Adrenal gland (tissue), 12 donors: Measurements from ENCODE around the gene ACER2. TPM values are rescaled to one million over a fixed set of nuclear protein-coding genes. Genes with fewer than 3 reads are reported as not detected.

ENCODE experiments used
- DNase-seq, 7 donors: peaks; one replicate each; pipeline ENCODE4 v3.0.0-alpha.2; 2019 to 2020
- H3K27ac ChIP-seq, 5 donors: fragments of 200-600 bp; sonication (generic) in 4 of 5; 1 replicate in 3 of 5; 2 replicates in 2 of 5; pipeline versions ENCODE4 v1.5.1 to v1.8.0; 2016 to 2020; ENCODE audit warnings: mild to moderate bottlenecking in 1 of 5
- H3K27me3 ChIP-seq: fragments of 200-600 bp; 2 replicates; pipeline ENCODE4 v1.8.0; 2021
- H3K36me3 ChIP-seq, 2 donors: fragments of 200-600 bp; replicated peaks in 1 of 2; 1 replicate in 1 of 2; 2 replicates in 1 of 2; pipeline versions ENCODE4 v1.5.1 to v1.8.0; 2018 to 2022
- H3K4me1 ChIP-seq, 2 donors: fragments of 200-600 bp; replicated peaks in 1 of 2; 1 replicate in 1 of 2; 2 replicates in 1 of 2; pipeline versions ENCODE4 v1.5.1 to v1.8.0; 2018 to 2021
- H3K4me3 ChIP-seq, 4 donors: fragments of 200-600 bp; sonication (generic) in 3 of 4; one replicate each; pipeline ENCODE4 v1.5.1; 2016 to 2018
- H3K9me3 ChIP-seq, 3 donors: fragments of 200-600 bp; sonication (generic) in 1 of 3; replicated peaks in 1 of 3; 1 replicate in 2 of 3; 2 replicates in 1 of 3; pipeline versions ENCODE4 v1.5.1 to v1.8.0; 2016 to 2021
- POLR2A ChIP-seq, 2 donors: fragments of 450-650 bp; IDR thresholded peaks; one replicate each; pipeline ENCODE4 v1.6.1; 2017; ENCODE audit warnings: antibody characterized with exemption in 2 of 2, mild to moderate bottlenecking in 2 of 2, moderate library complexity in 1 of 2
- WGBS, 4 donors: extraction: QIAGEN DNeasy Blood & Tissue Kit in 2 of 4; methylation state at CpG; one replicate each; pipeline versions ENCODE4 v1.1.5 to v1.1.7; 2013 to 2017; 5-methylcytosine and 5-hydroxymethylcytosine counted together
- intact Hi-C, 2 donors: fragments of 100-400 bp; cut with DNase I; formaldehyde crosslinking; loops; one replicate each; pipeline versions ENCODE4 v1.14.1 to v1.15.0; 2022 to 2023
- polyA plus RNA-seq, 3 donors: library from polyadenylated mRNA; stranded (reverse); fragments of 200-250 nt in 2 of 3; fragments of 350-450 nt in 1 of 3; fragmentation: Illumina TruSeq in 1 of 3; extraction: RNeasy Lipid Tissue Mini Kit (QIAGEN cat#74804) in 1 of 3; gene quantifications; one replicate each; pipeline ENCODE4 v1.2.3, GENCODE V29; 2013 to 2014
- total RNA-seq, 9 donors: library from RNA; depleted of rRNA in 4 of 9; stranded (reverse); fragments of >200 nt in 4 of 9; fragments of 120-200 nt in 1 of 9; fragmentation: NEBNext Ultra II Directional in 1 of 9; extraction: Animal tissue kit (Norgen Biotek cat#: 25700) in 1 of 9; gene quantifications; one replicate each; pipeline versions ENCODE4 v1.1.0 to v1.2.4, GENCODE V29; 2013 to 2023
- TF ChIP-seq, protein P1 (sequence below), 6 experiments: fragments of 450-650 bp in 4 of 6; fragments of 200-600 bp in 2 of 6; sonication (generic) in 1 of 6; IDR thresholded peaks; 1 replicate in 5 of 6; 2 replicates in 1 of 6; pipeline versions ENCODE4 v1.5.1 to v1.8.0; 2016 to 2021; ENCODE audit warnings: antibody characterized with exemption in 6 of 6, mild to moderate bottlenecking in 2 of 6, moderate library complexity in 1 of 6
- donor health status: healthy with polysubstance abuse.
- donor health status: Bipolar disorder and iron deficiency.
- donor health status: DM: yes; HTN: yes; CAD: no.
- donor health status: DM: no; HTN: no; CAD: no.
- donor health status: DM: no; HTN: no; CAD: no.
- donor health status: DM: yes; HTN: yes; CAD: no.

ACER2 gene
- total and polyA plus RNA-seq, 12 donors, result 0.24 to 10.0 (median 5.3) TPM

DNA sequence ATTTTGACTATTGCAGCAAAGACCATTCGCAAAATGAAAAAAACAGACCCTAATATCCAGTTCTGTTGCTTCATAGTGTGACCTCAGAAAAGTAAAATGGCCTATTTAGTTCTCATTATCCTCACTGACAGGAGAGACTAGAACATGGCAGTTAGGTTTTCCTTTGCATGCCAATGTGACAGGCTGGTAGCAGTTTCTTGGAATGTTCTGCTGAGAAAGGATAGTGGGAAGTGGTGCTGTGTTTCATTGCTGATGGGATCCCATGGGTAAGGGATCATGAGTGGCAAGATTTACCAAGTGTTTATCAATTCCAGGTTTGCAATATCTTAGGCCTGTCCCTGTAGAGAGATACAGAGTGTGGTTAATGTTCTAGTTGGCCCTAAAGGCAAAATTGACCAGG, 88.5 kb downstream of the ACER2 start:
- 78 to 94% (median 89%) methylated on average over 1 of the region's 1 CpG for WGBS, 4 donors

DNA sequence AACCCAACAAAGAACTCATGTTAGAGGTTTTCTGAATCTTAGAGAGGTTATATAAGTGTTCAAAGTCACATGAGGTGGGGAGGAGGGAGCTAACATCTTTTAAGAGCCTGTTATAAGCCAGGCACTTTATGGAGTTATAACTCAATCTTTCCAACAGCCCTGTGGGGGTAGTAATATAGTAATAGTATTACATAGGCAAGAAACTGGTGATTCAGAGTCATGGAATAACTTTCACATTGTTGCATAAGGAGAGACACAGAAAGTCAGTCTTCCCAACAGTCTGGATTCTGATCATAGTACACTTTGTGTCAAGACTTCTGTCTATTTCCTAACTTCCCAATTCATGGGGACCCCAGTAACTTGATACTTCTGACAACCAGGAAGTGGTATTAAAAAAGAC, 89.2 kb downstream of the ACER2 start:
- Histone ChIP-seq H3K9me3 (no peaks in the 10 kb centered on the region), H3K4me1 (peaks cover 0 to 5% of the 10 kb centered on the region in 2 donors), H3K4me3 (no peak overlapping the region), H3K27ac (no peak overlapping the region), H3K27me3 (no peaks in the 10 kb centered on the region), H3K36me3 (no peaks in the 10 kb centered on the region)
- TF ChIP-seq POLR2A (IDR thresholded peaks at IDR 0.05), result no peak
- TF ChIP-seq, protein P1, sequence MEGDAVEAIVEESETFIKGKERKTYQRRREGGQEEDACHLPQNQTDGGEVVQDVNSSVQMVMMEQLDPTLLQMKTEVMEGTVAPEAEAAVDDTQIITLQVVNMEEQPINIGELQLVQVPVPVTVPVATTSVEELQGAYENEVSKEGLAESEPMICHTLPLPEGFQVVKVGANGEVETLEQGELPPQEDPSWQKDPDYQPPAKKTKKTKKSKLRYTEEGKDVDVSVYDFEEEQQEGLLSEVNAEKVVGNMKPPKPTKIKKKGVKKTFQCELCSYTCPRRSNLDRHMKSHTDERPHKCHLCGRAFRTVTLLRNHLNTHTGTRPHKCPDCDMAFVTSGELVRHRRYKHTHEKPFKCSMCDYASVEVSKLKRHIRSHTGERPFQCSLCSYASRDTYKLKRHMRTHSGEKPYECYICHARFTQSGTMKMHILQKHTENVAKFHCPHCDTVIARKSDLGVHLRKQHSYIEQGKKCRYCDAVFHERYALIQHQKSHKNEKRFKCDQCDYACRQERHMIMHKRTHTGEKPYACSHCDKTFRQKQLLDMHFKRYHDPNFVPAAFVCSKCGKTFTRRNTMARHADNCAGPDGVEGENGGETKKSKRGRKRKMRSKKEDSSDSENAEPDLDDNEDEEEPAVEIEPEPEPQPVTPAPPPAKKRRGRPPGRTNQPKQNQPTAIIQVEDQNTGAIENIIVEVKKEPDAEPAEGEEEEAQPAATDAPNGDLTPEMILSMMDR (IDR thresholded peaks at IDR 0.05), result no peak
- intact Hi-C loops, result no loop called here
- no peak for DNase-seq

More for the DNA sequence above, 88.5 kb downstream of the ACER2 start:
- Histone ChIP-seq H3K9me3 (no peaks in the 10 kb centered on the region), H3K4me3 (no peak overlapping the region), H3K27ac (no peak overlapping the region), H3K27me3 (no peaks in the 10 kb centered on the region), H3K4me1 (peaks cover 0 to 9% of the 10 kb centered on the region in 2 donors), H3K36me3 (no peaks in the 10 kb centered on the region)
- no peak for DNase-seq
- TF ChIP-seq, protein P1 (IDR thresholded peaks at IDR 0.05), result no peak
- no peak for TF ChIP-seq POLR2A (IDR thresholded peaks at IDR 0.05)
- intact Hi-C loops, result no loop called here

Other genes with a start within 250 kb of the ACER2 start
- gene DENND4C, start 178.3 kb upstream of the ACER2 start, total RNA-seq, result 10 to 100 TPM; 34.6 to 81.6 (median 55.4) TPM
- 10 to 100 TPM in 1 of 3 donors, 1 to 10 TPM in 2; 5.0 to 29.7 (median 7.0) TPM for gene DENND4C, start 178.3 kb upstream of the ACER2 start, polyA plus RNA-seq
- 1,000 to 10,000 TPM in 7 of 9 donors, 100 to 1,000 TPM in 2; 797 to 1,952 (median 1,624) TPM for gene RPS6, start 28.8 kb upstream of the ACER2 start, total RNA-seq
- gene RPS6, start 28.8 kb upstream of the ACER2 start, polyA plus RNA-seq, result 1,000 to 10,000 TPM; 2,230 to 3,609 (median 3,214) TPM